ENCODE measurements around the gene SELENOK.

DNA sequence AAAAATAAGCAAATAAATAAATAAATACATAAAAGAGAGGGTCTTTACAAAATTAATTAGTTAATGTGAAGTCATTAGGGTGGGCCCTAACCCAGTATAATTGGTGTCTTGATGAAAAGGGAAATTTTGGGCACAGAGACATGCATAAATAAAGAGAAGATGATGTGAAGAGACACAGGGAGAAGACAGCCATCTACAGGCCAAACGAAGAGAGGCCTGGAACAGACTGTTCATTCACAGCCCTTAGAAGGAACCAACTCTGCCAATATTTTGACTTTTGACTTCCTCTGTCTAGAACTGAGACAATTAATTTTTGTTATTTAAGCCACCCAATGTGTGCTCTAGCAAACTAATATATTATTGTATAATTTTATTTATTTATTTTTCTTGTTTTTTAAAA lies 29.6 kb upstream of the SELENOK start:
- TF ChIP-seq, protein P1, sequence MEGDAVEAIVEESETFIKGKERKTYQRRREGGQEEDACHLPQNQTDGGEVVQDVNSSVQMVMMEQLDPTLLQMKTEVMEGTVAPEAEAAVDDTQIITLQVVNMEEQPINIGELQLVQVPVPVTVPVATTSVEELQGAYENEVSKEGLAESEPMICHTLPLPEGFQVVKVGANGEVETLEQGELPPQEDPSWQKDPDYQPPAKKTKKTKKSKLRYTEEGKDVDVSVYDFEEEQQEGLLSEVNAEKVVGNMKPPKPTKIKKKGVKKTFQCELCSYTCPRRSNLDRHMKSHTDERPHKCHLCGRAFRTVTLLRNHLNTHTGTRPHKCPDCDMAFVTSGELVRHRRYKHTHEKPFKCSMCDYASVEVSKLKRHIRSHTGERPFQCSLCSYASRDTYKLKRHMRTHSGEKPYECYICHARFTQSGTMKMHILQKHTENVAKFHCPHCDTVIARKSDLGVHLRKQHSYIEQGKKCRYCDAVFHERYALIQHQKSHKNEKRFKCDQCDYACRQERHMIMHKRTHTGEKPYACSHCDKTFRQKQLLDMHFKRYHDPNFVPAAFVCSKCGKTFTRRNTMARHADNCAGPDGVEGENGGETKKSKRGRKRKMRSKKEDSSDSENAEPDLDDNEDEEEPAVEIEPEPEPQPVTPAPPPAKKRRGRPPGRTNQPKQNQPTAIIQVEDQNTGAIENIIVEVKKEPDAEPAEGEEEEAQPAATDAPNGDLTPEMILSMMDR (IDR thresholded peaks at IDR 0.05): peak; percentile 7
- TF ChIP-seq EZH2 (IDR thresholded peaks at IDR 0.05) (no peak), EZH2phosphoT487 (IDR thresholded peaks at IDR 0.05) (no peak)
